Peyer's patch (tissue), 4 donors: ENCODE data around the gene KCNN3. TPM values are rescaled to one million over a fixed set of nuclear protein-coding genes. Genes with fewer than 3 reads are reported as not detected.
A peak's percentile ranks its signal among the peaks of the same experiment; 100 is the strongest.

Experiments used
- DNase-seq, 3 donors: peaks; one replicate each; pipeline ENCODE4 v3.0.0-alpha.2; 2017 to 2019
- H3K27ac ChIP-seq, 4 donors: fragments of 200-600 bp; sonication (generic); one replicate each; pipeline ENCODE4 v1.5.1; 2016 to 2019
- H3K27me3 ChIP-seq, 2 donors: fragments of 200-600 bp; sonication (generic); one replicate each; pipeline ENCODE4 v1.5.1; 2019
- H3K36me3 ChIP-seq, 3 donors: fragments of 200-600 bp; sonication (generic); one replicate each; pipeline ENCODE4 v1.5.1; 2016 to 2019
- H3K4me1 ChIP-seq, 4 donors: fragments of 200-600 bp; sonication (generic); one replicate each; pipeline ENCODE4 v1.5.1; 2016 to 2019
- H3K4me3 ChIP-seq, 4 donors: fragments of 200-600 bp; sonication (generic); 1 replicate in 3 of 4; 2 replicates in 1 of 4; pipeline ENCODE4 v1.5.1; 2016 to 2019; ENCODE audit warnings: mild to moderate bottlenecking in 1 of 4
- H3K9me3 ChIP-seq, 4 donors: fragments of 200-600 bp; sonication (generic); one replicate each; pipeline ENCODE4 v1.5.1; 2016 to 2019; ENCODE audit warnings: mild to moderate bottlenecking in 1 of 4
- POLR2A ChIP-seq, 2 donors: fragments of 450-650 bp; IDR thresholded peaks; one replicate each; pipeline ENCODE4 v1.5.1; 2017; ENCODE audit warnings: antibody characterized with exemption in 2 of 2, mild to moderate bottlenecking in 2 of 2, moderate library complexity in 2 of 2
- total RNA-seq, 4 donors: library from RNA; depleted of rRNA; stranded (reverse); fragments of >200 nt; gene quantifications; one replicate each; pipeline ENCODE4 v1.1.0, GENCODE V29; 2016
- TF ChIP-seq, protein P1 (sequence below), 6 experiments: fragments of 450-650 bp in 4 of 6; fragments of 200-600 bp in 2 of 6; sonication (generic) in 1 of 6; IDR thresholded peaks; one replicate each; pipeline ENCODE4 v1.5.1; 2017 to 2019; ENCODE audit warnings: antibody characterized with exemption in 6 of 6, mild to moderate bottlenecking in 3 of 6, moderate library complexity in 1 of 6

KCNN3 gene
- total RNA-seq, 4 donors from 2014 or later = 0.85 to 1.7 (median 1.2) TPM

DNA sequence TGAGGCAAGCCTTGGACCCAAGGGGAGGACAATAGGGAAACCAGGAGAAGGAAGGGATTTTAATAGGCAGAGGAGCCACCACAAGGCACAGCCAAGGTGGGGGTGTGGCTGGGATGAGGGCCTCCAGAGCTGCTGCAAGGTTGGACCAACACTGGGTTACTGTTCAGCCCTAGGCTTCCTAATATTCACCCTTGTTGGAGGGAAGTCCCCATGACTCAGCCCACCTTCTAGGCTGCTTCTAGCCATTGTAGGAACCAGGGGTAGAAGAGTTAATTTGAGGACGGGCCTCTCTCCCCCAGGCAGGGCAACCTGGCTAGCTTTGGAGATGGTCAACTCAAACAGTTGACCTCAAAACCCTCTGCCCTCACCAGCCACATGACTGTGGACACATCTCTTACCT, 59.5 kb downstream of the KCNN3 start:
- TF ChIP-seq, protein P1, sequence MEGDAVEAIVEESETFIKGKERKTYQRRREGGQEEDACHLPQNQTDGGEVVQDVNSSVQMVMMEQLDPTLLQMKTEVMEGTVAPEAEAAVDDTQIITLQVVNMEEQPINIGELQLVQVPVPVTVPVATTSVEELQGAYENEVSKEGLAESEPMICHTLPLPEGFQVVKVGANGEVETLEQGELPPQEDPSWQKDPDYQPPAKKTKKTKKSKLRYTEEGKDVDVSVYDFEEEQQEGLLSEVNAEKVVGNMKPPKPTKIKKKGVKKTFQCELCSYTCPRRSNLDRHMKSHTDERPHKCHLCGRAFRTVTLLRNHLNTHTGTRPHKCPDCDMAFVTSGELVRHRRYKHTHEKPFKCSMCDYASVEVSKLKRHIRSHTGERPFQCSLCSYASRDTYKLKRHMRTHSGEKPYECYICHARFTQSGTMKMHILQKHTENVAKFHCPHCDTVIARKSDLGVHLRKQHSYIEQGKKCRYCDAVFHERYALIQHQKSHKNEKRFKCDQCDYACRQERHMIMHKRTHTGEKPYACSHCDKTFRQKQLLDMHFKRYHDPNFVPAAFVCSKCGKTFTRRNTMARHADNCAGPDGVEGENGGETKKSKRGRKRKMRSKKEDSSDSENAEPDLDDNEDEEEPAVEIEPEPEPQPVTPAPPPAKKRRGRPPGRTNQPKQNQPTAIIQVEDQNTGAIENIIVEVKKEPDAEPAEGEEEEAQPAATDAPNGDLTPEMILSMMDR (IDR thresholded peaks at IDR 0.05) = no peak
- TF ChIP-seq POLR2A (IDR thresholded peaks at IDR 0.05) = no peak
- DNase-seq = no peak
- Histone ChIP-seq H3K4me1 (peaks cover 0 to 5% (median 0%) of the 10 kb centered on the region in 4 donors), H3K27ac (peak overlapping the region in 1 of 4 donors; percentile 39), H3K36me3 (no peaks in the 10 kb centered on the region), H3K4me3 (no peak overlapping the region), H3K27me3 (no peaks in the 10 kb centered on the region), H3K9me3 (no peaks in the 10 kb centered on the region)

DNA sequence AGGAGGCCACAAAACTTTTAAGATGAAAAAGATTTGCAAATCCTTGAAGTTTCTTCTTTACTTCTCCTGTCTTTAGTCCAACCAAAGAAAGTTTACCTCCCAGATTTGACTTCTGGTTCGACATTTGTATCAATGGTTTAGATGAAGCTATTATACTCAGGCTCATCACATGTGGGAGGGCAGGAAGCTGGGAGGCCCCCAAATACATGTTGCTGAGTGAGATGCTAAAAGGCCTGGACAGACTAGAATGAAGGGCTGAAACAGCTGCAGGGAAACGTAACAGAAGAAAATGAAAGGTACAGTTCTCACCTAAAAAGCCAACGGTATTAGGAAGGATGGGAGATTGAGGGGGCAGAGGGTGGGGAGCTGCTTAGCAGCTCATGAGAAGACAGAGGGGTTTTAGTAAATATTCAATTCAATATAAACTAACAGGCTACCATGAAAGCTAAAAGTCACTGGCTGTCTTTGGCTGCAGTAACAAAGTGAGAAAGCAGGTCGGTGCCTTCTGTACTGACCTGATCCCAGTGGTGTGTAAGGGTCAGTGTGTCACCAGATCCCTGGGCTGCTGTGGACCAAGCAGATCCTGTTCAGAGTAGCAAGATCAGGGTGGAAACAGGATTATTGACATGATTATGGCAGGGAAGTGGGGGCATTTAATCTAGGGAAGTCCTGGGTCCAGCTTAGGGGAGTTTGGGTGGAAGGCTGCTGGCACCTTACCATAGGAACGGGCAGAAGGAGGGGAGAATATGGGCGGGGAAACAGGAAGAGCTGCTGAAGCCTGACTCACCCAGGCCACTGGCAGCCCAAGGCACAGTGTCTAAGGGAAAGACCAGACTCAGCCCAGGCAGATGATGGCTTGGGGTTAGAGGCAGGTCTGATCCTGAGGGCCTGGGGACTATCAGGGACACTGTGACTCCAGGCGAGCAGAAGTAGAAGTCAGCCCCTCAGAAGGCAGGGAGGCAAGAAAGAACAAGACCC, 60.4 kb downstream of the KCNN3 start:
- no peaks in the 10 kb centered on the region for H3K27me3 ChIP-seq
- H3K36me3 ChIP-seq = no peaks in the 10 kb centered on the region
- H3K4me3 ChIP-seq = no peak overlapping the region
- no peaks in the 10 kb centered on the region for H3K9me3 ChIP-seq
- H3K27ac ChIP-seq = peak overlapping the region in 1 of 4 donors; percentile 39
- DNase-seq = no peak
- TF ChIP-seq POLR2A (IDR thresholded peaks at IDR 0.05) = no peak
- TF ChIP-seq, protein P1 (IDR thresholded peaks at IDR 0.05) = no peak
- peaks cover 0 to 5% (median 0%) of the 10 kb centered on the region in 4 donors for H3K4me1 ChIP-seq

DNA sequence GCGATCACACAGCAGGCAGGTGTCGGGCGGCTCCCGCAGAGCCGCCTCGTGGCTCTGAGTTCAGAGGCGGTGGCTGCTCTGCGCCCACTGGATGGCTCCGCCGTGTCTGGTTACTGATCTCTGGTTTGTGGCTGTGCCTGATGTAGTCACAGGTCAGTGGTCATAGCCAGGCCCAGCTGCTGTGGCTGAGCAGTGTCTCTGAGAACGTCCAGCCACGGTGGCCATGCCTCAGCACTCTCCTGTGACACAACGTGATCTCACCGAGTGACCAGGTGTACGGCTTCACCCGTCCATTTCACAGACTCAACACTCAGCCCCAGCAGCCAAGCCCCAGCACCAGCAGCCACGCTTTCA, 61.2 kb downstream of the KCNN3 start:
- Histone ChIP-seq H3K4me3 (no peak overlapping the region), H3K9me3 (no peaks in the 10 kb centered on the region), H3K27ac (no peak overlapping the region), H3K36me3 (no peaks in the 10 kb centered on the region), H3K27me3 (no peaks in the 10 kb centered on the region), H3K4me1 (peaks cover 0 to 5% (median 0%) of the 10 kb centered on the region in 4 donors)
- TF ChIP-seq POLR2A (IDR thresholded peaks at IDR 0.05) = no peak
- TF ChIP-seq, protein P1 (IDR thresholded peaks at IDR 0.05) = no peak
- DNase-seq = no peak

- Histone ChIP-seq H3K4me1 (peaks cover 0 to 5% (median 0%) of the 10 kb centered on the region in 4 donors), H3K27ac (no peak overlapping the region), H3K4me3 (no peak overlapping the region), H3K36me3 (no peaks in the 10 kb centered on the region), H3K9me3 (no peaks in the 10 kb centered on the region), H3K27me3 (no peaks in the 10 kb centered on the region)
- TF ChIP-seq, protein P1 (IDR thresholded peaks at IDR 0.05) = no peak
- TF ChIP-seq POLR2A (IDR thresholded peaks at IDR 0.05) = no peak
- no peak for DNase-seq
Observed at GRCh38 chr1:154808261-154808908, 61.7 kb downstream of the KCNN3 start.

GRCh38 chr1:154807048-154807591, 63.0 kb downstream of the KCNN3 start:
- no peak for TF ChIP-seq POLR2A (IDR thresholded peaks at IDR 0.05)
- TF ChIP-seq, protein P1 (IDR thresholded peaks at IDR 0.05) = no peak
- DNase-seq = peak in 1 of 3 donors; percentile 30
- Histone ChIP-seq H3K36me3 (no peaks in the 10 kb centered on the region), H3K27me3 (no peaks in the 10 kb centered on the region), H3K27ac (no peak overlapping the region), H3K9me3 (no peaks in the 10 kb centered on the region), H3K4me3 (no peak overlapping the region), H3K4me1 (peaks cover 0 to 5% (median 0%) of the 10 kb centered on the region in 4 donors)
